Activated CD8-positive, alpha-beta memory T cell treated with anti-CD3 and anti-CD28 coated beads, Interleukin-2, amount 50 U/mL, for 24 hours (primary cell): ENCODE data around the gene SORCS1.

Source experiments
- DNase-seq: peaks from one replicate; pipeline ENCODE4 v3.0.0-alpha.2; 2020; ENCODE audit errors: extremely low read depth

The SORCS1 gene

DNA sequence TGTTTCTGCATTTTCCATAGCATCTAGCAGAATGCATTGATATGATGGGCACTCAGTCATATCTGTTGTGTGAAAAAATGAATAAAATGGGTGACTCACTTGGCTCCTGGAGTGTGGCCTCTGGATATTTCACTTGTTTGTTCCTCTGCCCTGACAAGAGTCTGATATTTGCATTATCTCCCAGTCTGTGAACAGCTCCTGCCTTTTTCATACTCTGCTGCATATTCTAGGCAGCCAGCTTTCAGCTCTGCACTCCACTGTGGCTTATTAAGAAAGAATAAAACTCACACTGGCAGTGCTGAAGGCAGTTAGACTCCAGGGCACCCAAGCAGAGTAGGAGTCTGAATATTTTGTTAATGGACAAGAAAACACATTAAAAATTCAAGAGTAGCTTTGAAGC, 623.9 kb downstream of the SORCS1 start:
- DNase-seq: no peak

DNA sequence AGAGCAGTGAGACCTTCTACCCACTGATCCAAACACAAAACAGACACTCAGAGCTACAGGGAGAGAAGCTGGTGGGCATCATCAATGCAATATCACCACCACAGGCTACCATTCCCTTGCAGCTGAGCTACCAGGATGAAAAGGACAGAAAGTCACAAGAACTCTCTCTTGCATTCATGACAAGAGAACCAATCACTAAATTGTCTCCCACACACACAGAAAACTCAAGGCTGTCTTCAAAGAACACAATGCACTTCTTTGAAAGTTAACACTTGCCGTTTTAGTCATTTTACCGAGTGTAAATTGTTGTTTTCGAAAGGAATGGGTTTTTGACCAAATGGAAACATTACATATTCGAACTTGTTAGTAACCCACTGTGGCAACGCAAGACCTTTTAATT, 626.6 kb downstream of the SORCS1 start:
- DNase-seq: no peak

DNA sequence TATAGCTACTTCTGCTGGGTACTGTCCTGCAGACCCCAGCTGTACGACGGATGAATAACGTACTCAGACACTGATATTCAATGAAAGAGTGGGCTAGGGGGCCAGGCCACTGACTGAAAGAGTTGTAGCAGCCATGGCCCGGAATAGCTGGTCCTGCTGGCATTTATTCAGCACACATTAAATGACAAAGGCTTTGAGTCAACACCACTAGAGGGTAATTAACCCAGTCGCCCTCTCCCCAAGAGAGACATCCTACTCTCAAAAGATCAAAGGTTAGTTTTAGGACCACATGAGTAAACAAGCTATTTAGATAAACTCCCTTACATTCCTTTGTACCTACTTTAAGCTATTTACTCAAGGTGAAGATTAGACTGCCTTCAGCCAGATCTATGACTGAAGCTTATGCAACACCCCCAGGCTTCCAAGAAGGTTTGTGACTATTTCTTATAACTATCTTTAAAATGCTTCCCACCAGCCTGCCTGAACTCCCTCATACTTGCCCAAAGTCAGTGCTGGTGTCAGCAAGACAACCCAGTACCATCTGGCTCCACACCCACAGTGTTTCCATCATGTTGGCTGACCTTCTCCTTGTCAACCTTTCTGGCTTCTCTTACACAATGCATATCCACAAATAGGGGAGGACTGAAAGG, 629.1 kb downstream of the SORCS1 start:
- DNase-seq: no peak

DNA sequence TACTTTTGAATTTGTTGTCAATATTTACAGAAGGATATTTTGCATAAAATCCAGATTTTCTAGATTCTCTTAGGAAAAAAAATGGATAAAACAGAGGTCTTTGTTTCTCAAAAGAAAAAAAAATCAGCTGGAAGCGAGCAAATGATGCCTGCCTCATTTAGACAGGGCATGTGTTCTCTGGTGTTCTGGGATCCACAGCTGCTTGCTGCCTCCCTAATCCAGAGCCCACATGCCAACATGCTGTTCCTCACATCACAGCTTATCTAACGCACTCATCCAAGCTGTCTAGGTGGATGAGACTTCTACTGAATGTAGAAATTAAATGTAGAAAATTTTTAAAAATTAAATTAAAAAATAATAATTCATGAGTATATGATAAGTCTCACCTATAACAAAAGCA, 630.1 kb downstream of the SORCS1 start:
- DNase-seq: no peak

DNA sequence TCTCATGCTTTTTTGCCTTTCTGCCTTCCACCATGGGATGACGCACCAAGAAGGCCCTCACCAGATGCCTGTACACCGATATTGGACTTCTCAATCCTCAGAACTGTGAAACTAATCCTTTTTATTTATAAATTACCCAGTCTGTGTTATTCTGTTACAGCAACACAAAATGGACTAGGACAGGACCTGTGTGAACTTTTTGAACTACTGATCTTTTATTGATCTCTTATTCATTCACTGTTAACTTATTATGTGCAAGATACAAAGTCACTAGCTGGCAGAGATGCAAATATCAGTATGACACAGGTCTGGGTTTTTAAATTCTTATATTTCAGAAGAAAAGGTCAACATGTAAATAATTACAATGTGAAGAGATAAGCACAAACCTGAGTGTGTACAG, 635.8 kb downstream of the SORCS1 start:
- DNase-seq: no peak

DNA sequence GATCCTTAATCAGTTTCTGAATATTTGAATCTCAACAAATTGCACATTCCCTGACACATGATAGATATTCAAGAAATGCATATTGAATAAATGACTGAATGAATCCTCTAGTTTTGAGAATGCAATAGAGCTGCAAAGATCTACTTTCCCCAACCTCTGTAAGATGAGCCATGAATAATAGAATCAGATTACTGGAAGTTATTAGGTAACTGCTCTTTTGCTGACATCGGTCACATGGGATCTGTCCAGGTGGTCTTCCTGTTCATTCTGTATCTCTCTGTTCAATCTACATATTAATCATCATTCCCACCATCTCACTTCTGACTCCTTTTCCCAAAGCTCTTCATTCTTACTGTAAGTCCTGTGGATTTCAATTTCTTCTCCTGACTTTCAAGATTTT, 638.7 kb downstream of the SORCS1 start:
- no peak for DNase-seq
